ENCODE data around the gene SSU72. TPM values are rescaled to one million over a fixed set of nuclear protein-coding genes. Genes with fewer than 3 reads are reported as not detected.

The SSU72 gene
- total RNA-seq, 2 experiments from 2014 or later = 95.4 to 101 TPM

GRCh38 chr1:1614204-1614953, 39.7 kb upstream of the SSU72 start:
- intact Hi-C loops (cut with DNase I, micrococcal nuclease) = loop anchor here (1.0 to 2.0 kb wide), 2 partner anchors 16 to 40 kb away; partner anchors contain the start of gene SSU72 (in 1 of the 2)
- ATAC-seq (ENCODE audit: poor library complexity) (peak; percentile 49), DNase-seq (peak in 13 of 14 experiments; percentile 40 to 87 (median 64))
- Histone ChIP-seq H3K27ac (ENCODE audit: low read depth in 1 of 2, low read length in 2 of 2) (peak overlapping the region; percentile 87 to 99), H3K9me3 (ENCODE audit: control insufficient read depth in 1 of 2, insufficient read depth in 1 of 2, low read length in 2 of 2) (no peaks in the 10 kb centered on the region), H3K27me3 (ENCODE audit: control insufficient read depth in 1 of 2, insufficient read depth in 2 of 2, low read length in 2 of 2) (no peaks in the 10 kb centered on the region), H3K4me3 (ENCODE audit: low read length) (peak overlapping the region; percentile 87), H3K4me1 (ENCODE audit: insufficient read depth, low read length) (peaks cover 32% of the 10 kb centered on the region), H3K36me3 (ENCODE audit: insufficient read depth, low read length) (no peaks in the 10 kb centered on the region)
- no peaks in the 10 kb centered on the region for H3K27me3 Mint-ChIP-seq
- H3K27ac Mint-ChIP-seq = peak overlapping the region; percentile 100
- POLR2A ChIA-PET = interaction anchor here (0.6 to 4.3 kb wide), 18 partner anchors 8 to 295 kb away, joined by 3 to 137 read pairs (median 7); partner anchors contain the start of genes ATAD3A, AURKAIP1, CCNL2 and CDK11A
- peaks cover 28% of the 10 kb centered on the region for H3K4me1 Mint-ChIP-seq (ENCODE audit: low read depth)
- peaks cover 21% of the 10 kb centered on the region for H3K36me3 Mint-ChIP-seq (ENCODE audit: low read depth)
- CTCF ChIA-PET = interaction anchor here (1.0 to 1.3 kb wide), 2 partner anchors 16 to 295 kb away, joined by 4 read pairs; no protein-coding TSS in a partner anchor
- peak overlapping the region; percentile 97 for H3K4me3 Mint-ChIP-seq
- no peaks in the 10 kb centered on the region for H3K9me3 Mint-ChIP-seq
- no peak for TF ChIP-seq CTCF (IDR thresholded peaks at IDR 0.05)

GRCh38 chr1:1613509-1614082, 38.9 kb upstream of the SSU72 start:
- ATAC-seq (ENCODE audit: poor library complexity) (no peak), DNase-seq (no peak)
- Histone ChIP-seq H3K9me3 (ENCODE audit: control insufficient read depth in 1 of 2, insufficient read depth in 1 of 2, low read length in 2 of 2) (no peaks in the 10 kb centered on the region), H3K4me3 (ENCODE audit: low read length) (peak overlapping the region; percentile 87), H3K27me3 (ENCODE audit: control insufficient read depth in 1 of 2, insufficient read depth in 2 of 2, low read length in 2 of 2) (no peaks in the 10 kb centered on the region), H3K27ac (ENCODE audit: low read depth in 1 of 2, low read length in 2 of 2) (peak overlapping the region in 1 of 2 donors; percentile 99), H3K4me1 (ENCODE audit: insufficient read depth, low read length) (peaks cover 32% of the 10 kb centered on the region), H3K36me3 (ENCODE audit: insufficient read depth, low read length) (no peaks in the 10 kb centered on the region)
- Mint-ChIP-seq H3K27ac (peak overlapping the region; percentile 100), H3K36me3 (ENCODE audit: low read depth) (peaks cover 21% of the 10 kb centered on the region), H3K27me3 (no peaks in the 10 kb centered on the region), H3K4me1 (ENCODE audit: low read depth) (peaks cover 28% of the 10 kb centered on the region), H3K4me3 (peak overlapping the region; percentile 97), H3K9me3 (no peaks in the 10 kb centered on the region)
- POLR2A ChIA-PET = interaction anchor here (0.9 to 4.3 kb wide), 11 partner anchors 9 to 296 kb away, joined by 4 to 137 read pairs (median 12); partner anchors contain the start of genes CCNL2, FNDC10, MMP23B and MRPL20
- CTCF ChIA-PET = interaction anchor here (0.6 to 1.0 kb wide), 3 partner anchors 16 to 296 kb away, joined by 3 to 4 read pairs (median 3); no protein-coding TSS in a partner anchor
- intact Hi-C loops (cut with DNase I, micrococcal nuclease) = loop anchor here (1.0 to 2.0 kb wide), 2 partner anchors 17 to 39 kb away; partner anchors contain the start of gene SSU72 (in 1 of the 2)
- TF ChIP-seq CTCF (IDR thresholded peaks at IDR 0.05) = no peak

GRCh38 chr1:1612104-1612400, 37.4 kb upstream of the SSU72 start:
- H3K9me3 Mint-ChIP-seq = no peaks in the 10 kb centered on the region
- Histone ChIP-seq H3K27ac (ENCODE audit: low read depth in 1 of 2, low read length in 2 of 2) (no peak overlapping the region), H3K27me3 (ENCODE audit: control insufficient read depth in 1 of 2, insufficient read depth in 2 of 2, low read length in 2 of 2) (no peaks in the 10 kb centered on the region), H3K9me3 (ENCODE audit: control insufficient read depth in 1 of 2, insufficient read depth in 1 of 2, low read length in 2 of 2) (no peaks in the 10 kb centered on the region), H3K4me3 (ENCODE audit: low read length) (no peak overlapping the region), H3K4me1 (ENCODE audit: insufficient read depth, low read length) (peaks cover 35% of the 10 kb centered on the region), H3K36me3 (ENCODE audit: insufficient read depth, low read length) (no peaks in the 10 kb centered on the region)
- ATAC-seq (ENCODE audit: poor library complexity) = no peak
- no peak for TF ChIP-seq CTCF (IDR thresholded peaks at IDR 0.05)
- CTCF ChIA-PET = no interaction called here
- peaks cover 16% of the 10 kb centered on the region for H3K36me3 Mint-ChIP-seq (ENCODE audit: low read depth)
- peaks cover 32% of the 10 kb centered on the region for H3K4me1 Mint-ChIP-seq (ENCODE audit: low read depth)
- no peak for DNase-seq
- H3K27ac Mint-ChIP-seq = peak overlapping the region; percentile 83
- intact Hi-C loops (cut with DNase I, micrococcal nuclease) = no loop called here
- peak overlapping the region; percentile 83 for H3K4me3 Mint-ChIP-seq
- POLR2A ChIA-PET = no interaction called here
- H3K27me3 Mint-ChIP-seq = no peaks in the 10 kb centered on the region

Data from CD4-positive, alpha-beta T cell (primary cell).